Measurements from ENCODE around the gene MYO7B.
"Not testable (repeated sequence)": the region's sequence is repeated elsewhere in the genome, so short reads cannot be mapped to it uniquely, and the experiment has no call there.

Gene MYO7B

GRCh38 chr2:127551221-127551930 is 15.9 kb downstream of the MYO7B start:
- no peak for DNase-seq (ENCODE audit: low read depth in 2 of 2)

GRCh38 chr2:127552336-127552735 is 16.9 kb downstream of the MYO7B start:
- DNase-seq (ENCODE audit: low read depth in 2 of 2), result no peak

- DNase-seq (ENCODE audit: low read depth in 2 of 2), result no peak
Observed at GRCh38 chr2:127552846-127553245, 17.4 kb downstream of the MYO7B start.

GRCh38 chr2:127558911-127559310 is 23.4 kb downstream of the MYO7B start:
- DNase-seq (ENCODE audit: low read depth in 2 of 2), result no peak

GRCh38 chr2:127559454-127559853 is 24.0 kb downstream of the MYO7B start:
- DNase-seq (ENCODE audit: low read depth in 2 of 2), result no peak

- no peak for DNase-seq (ENCODE audit: low read depth in 2 of 2)
Observed at GRCh38 chr2:127560201-127560930, 24.9 kb downstream of the MYO7B start.

- DNase-seq (ENCODE audit: low read depth in 2 of 2), result no peak
Observed at GRCh38 chr2:127560931-127561280, 25.4 kb downstream of the MYO7B start.

GRCh38 chr2:127561371-127561770 is 25.9 kb downstream of the MYO7B start:
- DNase-seq (ENCODE audit: low read depth in 2 of 2), result no peak

GRCh38 chr2:127562936-127563335 is 27.5 kb downstream of the MYO7B start:
- DNase-seq (ENCODE audit: low read depth in 2 of 2), result no peak

- DNase-seq (ENCODE audit: low read depth in 2 of 2), result no peak
Observed at GRCh38 chr2:127563458-127564428, 28.3 kb downstream of the MYO7B start.

- no peak for DNase-seq (ENCODE audit: low read depth in 2 of 2)
Observed at GRCh38 chr2:127564429-127565260, 29.2 kb downstream of the MYO7B start.

GRCh38 chr2:127565261-127566138 is 30.0 kb downstream of the MYO7B start:
- DNase-seq (ENCODE audit: low read depth in 2 of 2), result no peak

- DNase-seq (ENCODE audit: low read depth in 2 of 2), result no peak
Observed at GRCh38 chr2:127566139-127566417, 30.6 kb downstream of the MYO7B start.

GRCh38 chr2:127566576-127566975 is 31.1 kb downstream of the MYO7B start:
- DNase-seq (ENCODE audit: low read depth in 2 of 2), result no peak

GRCh38 chr2:127567351-127567854 is 31.9 kb downstream of the MYO7B start:
- DNase-seq (ENCODE audit: low read depth in 2 of 2), result no peak

GRCh38 chr2:127568128-127568527 is 32.6 kb downstream of the MYO7B start:
- DNase-seq (ENCODE audit: low read depth in 2 of 2), result no peak

GRCh38 chr2:127569666-127570065 is 34.2 kb downstream of the MYO7B start:
- DNase-seq (ENCODE audit: low read depth in 2 of 2), result no peak

GRCh38 chr2:127570282-127571250 is 35.1 kb downstream of the MYO7B start:
- DNase-seq (ENCODE audit: low read depth in 2 of 2), result no peak

- DNase-seq (ENCODE audit: low read depth in 2 of 2), result not testable (repeated sequence)
Observed at GRCh38 chr2:127572352-127572751, 36.9 kb downstream of the MYO7B start.

Measured in stimulated activated CD4-positive, alpha-beta T cell treated with anti-CD3 and anti-CD28 coated beads, Interleukin-1b, Interleukin-23, amount 100 ng/mL, for 4 hours (primary cell).